ENCODE results near the gene SCYL3.

- TF ChIP-seq ARNT (IDR thresholded peaks at IDR 0.05), result no peak
- no peak for TF ChIP-seq TARDBP (IDR thresholded peaks at IDR 0.05)
- TF ChIP-seq SUZ12 (IDR thresholded peaks at IDR 0.05), result no peak
- TF ChIP-seq FOXA1 (IDR thresholded peaks at IDR 0.05), result no peak
- TF ChIP-seq BHLHE40 (IDR thresholded peaks at IDR 0.05; ENCODE audit: borderline replicate concordance), result no peak
- TF ChIP-seq ZNF384 (IDR thresholded peaks at IDR 0.05), result no peak
- TF ChIP-seq SP1 (IDR thresholded peaks at IDR 0.05), result no peak
- no peak for TF ChIP-seq FOXM1 (IDR thresholded peaks at IDR 0.05; ENCODE audit: borderline replicate concordance)
- no peak for TF ChIP-seq CTBP1 (IDR thresholded peaks at IDR 0.05; ENCODE audit: borderline replicate concordance)
- no peak for TF ChIP-seq NFRKB (IDR thresholded peaks at IDR 0.05)
- no peak for TF ChIP-seq L3MBTL2 (conservative IDR thresholded peaks at IDR 0.05)
- no peak for TF ChIP-seq PKNOX1 (IDR thresholded peaks at IDR 0.05)
- no peak for TF ChIP-seq ELF4 (IDR thresholded peaks at IDR 0.05)
- TF ChIP-seq FOXK2 (IDR thresholded peaks at IDR 0.05), result no peak
These were observed 32.9 kb downstream of the SCYL3 start for GRCh38 chr1:169860750-169861149.
